ENCODE data around the gene IQGAP2.

Gene IQGAP2

GRCh38 chr5:76625087-76625815, 222.2 kb downstream of the IQGAP2 start:
- Mint-ChIP-seq H3K4me1 (ENCODE audit: low read depth) (peaks cover 13% of the 10 kb centered on the region), H3K9me3 (no peaks in the 10 kb centered on the region), H3K27me3 (ENCODE audit: low read depth) (no peaks in the 10 kb centered on the region), H3K27ac (no peak overlapping the region), H3K36me3 (ENCODE audit: low read depth) (peaks cover 33% of the 10 kb centered on the region), H3K4me3 (no peak overlapping the region)
- DNase-seq (ENCODE audit: low spot score): no peak

GRCh38 chr5:76626738-76627137, 223.7 kb downstream of the IQGAP2 start:
- Mint-ChIP-seq H3K27me3 (ENCODE audit: low read depth) (no peaks in the 10 kb centered on the region), H3K9me3 (no peaks in the 10 kb centered on the region), H3K27ac (peak overlapping the region; percentile 58), H3K4me1 (ENCODE audit: low read depth) (peaks cover 13% of the 10 kb centered on the region), H3K36me3 (ENCODE audit: low read depth) (peaks cover 35% of the 10 kb centered on the region), H3K4me3 (peak overlapping the region; percentile 21)
- no peak for DNase-seq (ENCODE audit: low spot score)

- H3K4me3 Mint-ChIP-seq: no peak overlapping the region
- DNase-seq (ENCODE audit: low spot score): no peak
- no peak overlapping the region for H3K27ac Mint-ChIP-seq
- H3K4me1 Mint-ChIP-seq (ENCODE audit: low read depth): peaks cover 9% of the 10 kb centered on the region
- H3K9me3 Mint-ChIP-seq: no peaks in the 10 kb centered on the region
- no peaks in the 10 kb centered on the region for H3K27me3 Mint-ChIP-seq (ENCODE audit: low read depth)
- H3K36me3 Mint-ChIP-seq (ENCODE audit: low read depth): peaks cover 47% of the 10 kb centered on the region
Observed at GRCh38 chr5:76634661-76635060, 231.6 kb downstream of the IQGAP2 start.

GRCh38 chr5:76637490-76637889, 234.4 kb downstream of the IQGAP2 start:
- Mint-ChIP-seq H3K27ac (no peak overlapping the region), H3K4me3 (no peak overlapping the region), H3K9me3 (no peaks in the 10 kb centered on the region), H3K27me3 (ENCODE audit: low read depth) (no peaks in the 10 kb centered on the region), H3K36me3 (ENCODE audit: low read depth) (peaks cover 48% of the 10 kb centered on the region), H3K4me1 (ENCODE audit: low read depth) (peaks cover 9% of the 10 kb centered on the region)
- DNase-seq (ENCODE audit: low spot score): no peak

- peaks cover 45% of the 10 kb centered on the region for H3K36me3 Mint-ChIP-seq (ENCODE audit: low read depth)
- DNase-seq (ENCODE audit: low spot score): no peak
- peak overlapping the region; percentile 17 for H3K27ac Mint-ChIP-seq
- no peaks in the 10 kb centered on the region for H3K9me3 Mint-ChIP-seq
- no peak overlapping the region for H3K4me3 Mint-ChIP-seq
- peaks cover 9% of the 10 kb centered on the region for H3K4me1 Mint-ChIP-seq (ENCODE audit: low read depth)
- no peaks in the 10 kb centered on the region for H3K27me3 Mint-ChIP-seq (ENCODE audit: low read depth)
Observed at GRCh38 chr5:76638479-76638878, 235.4 kb downstream of the IQGAP2 start.

- Mint-ChIP-seq H3K36me3 (ENCODE audit: low read depth) (peaks cover 41% of the 10 kb centered on the region), H3K9me3 (no peaks in the 10 kb centered on the region), H3K4me1 (ENCODE audit: low read depth) (peaks cover 9% of the 10 kb centered on the region), H3K27me3 (ENCODE audit: low read depth) (no peaks in the 10 kb centered on the region), H3K27ac (no peak overlapping the region), H3K4me3 (no peak overlapping the region)
- DNase-seq (ENCODE audit: low spot score): peak; percentile 33
Observed at GRCh38 chr5:76641514-76642120, 238.5 kb downstream of the IQGAP2 start.

GRCh38 chr5:76642390-76643040, 239.4 kb downstream of the IQGAP2 start:
- Mint-ChIP-seq H3K27ac (no peak overlapping the region), H3K27me3 (ENCODE audit: low read depth) (no peaks in the 10 kb centered on the region), H3K9me3 (peaks cover 4% of the 10 kb centered on the region), H3K4me1 (ENCODE audit: low read depth) (peaks cover 9% of the 10 kb centered on the region), H3K36me3 (ENCODE audit: low read depth) (peaks cover 40% of the 10 kb centered on the region), H3K4me3 (no peak overlapping the region)
- DNase-seq (ENCODE audit: low spot score): no peak

GRCh38 chr5:76643371-76643770, 240.3 kb downstream of the IQGAP2 start:
- Mint-ChIP-seq H3K36me3 (ENCODE audit: low read depth) (peaks cover 46% of the 10 kb centered on the region), H3K27ac (no peak overlapping the region)
- no peak for DNase-seq (ENCODE audit: low spot score)

GRCh38 chr5:76649140-76649539, 246.1 kb downstream of the IQGAP2 start:
- H3K27me3 Mint-ChIP-seq (ENCODE audit: low read depth): no peaks in the 10 kb centered on the region
- no peak overlapping the region for H3K4me3 Mint-ChIP-seq
- H3K9me3 Mint-ChIP-seq: peaks cover 29% of the 10 kb centered on the region
- H3K27ac Mint-ChIP-seq: no peak overlapping the region
- H3K36me3 Mint-ChIP-seq (ENCODE audit: low read depth): peaks cover 69% of the 10 kb centered on the region
- DNase-seq (ENCODE audit: low spot score): no peak
- no peaks in the 10 kb centered on the region for H3K4me1 Mint-ChIP-seq (ENCODE audit: low read depth)

More at GRCh38 chr5:76643371-76643770, 240.3 kb downstream of the IQGAP2 start:
- Mint-ChIP-seq H3K27me3 (ENCODE audit: low read depth) (no peaks in the 10 kb centered on the region), H3K4me3 (no peak overlapping the region), H3K9me3 (peaks cover 13% of the 10 kb centered on the region), H3K4me1 (ENCODE audit: low read depth) (peaks cover 5% of the 10 kb centered on the region)

GRCh38 chr5:76652809-76653414, 249.8 kb downstream of the IQGAP2 start:
- Mint-ChIP-seq H3K27me3 (ENCODE audit: low read depth) (no peaks in the 10 kb centered on the region), H3K36me3 (ENCODE audit: low read depth) (peaks cover 68% of the 10 kb centered on the region), H3K4me1 (ENCODE audit: low read depth) (no peaks in the 10 kb centered on the region), H3K9me3 (peaks cover 21% of the 10 kb centered on the region), H3K27ac (no peak overlapping the region), H3K4me3 (no peak overlapping the region)
- DNase-seq (ENCODE audit: low spot score): no peak

GRCh38 chr5:76657091-76657490, 254.0 kb downstream of the IQGAP2 start:
- Mint-ChIP-seq H3K36me3 (ENCODE audit: low read depth) (peaks cover 56% of the 10 kb centered on the region), H3K27me3 (ENCODE audit: low read depth) (no peaks in the 10 kb centered on the region), H3K4me3 (no peak overlapping the region), H3K27ac (no peak overlapping the region), H3K4me1 (ENCODE audit: low read depth) (no peaks in the 10 kb centered on the region), H3K9me3 (no peaks in the 10 kb centered on the region)
- no peak for DNase-seq (ENCODE audit: low spot score)

GRCh38 chr5:76657683-76658311, 254.7 kb downstream of the IQGAP2 start:
- Mint-ChIP-seq H3K36me3 (ENCODE audit: low read depth) (peaks cover 52% of the 10 kb centered on the region), H3K27me3 (ENCODE audit: low read depth) (no peaks in the 10 kb centered on the region), H3K4me1 (ENCODE audit: low read depth) (no peaks in the 10 kb centered on the region), H3K4me3 (no peak overlapping the region), H3K27ac (no peak overlapping the region), H3K9me3 (no peaks in the 10 kb centered on the region)
- DNase-seq (ENCODE audit: low spot score): no peak

GRCh38 chr5:76660360-76660759, 257.3 kb downstream of the IQGAP2 start:
- Mint-ChIP-seq H3K36me3 (ENCODE audit: low read depth) (peaks cover 40% of the 10 kb centered on the region), H3K27me3 (ENCODE audit: low read depth) (no peaks in the 10 kb centered on the region), H3K4me3 (no peak overlapping the region), H3K27ac (no peak overlapping the region), H3K4me1 (ENCODE audit: low read depth) (no peaks in the 10 kb centered on the region), H3K9me3 (no peaks in the 10 kb centered on the region)
- no peak for DNase-seq (ENCODE audit: low spot score)

GRCh38 chr5:76662521-76662920, 259.4 kb downstream of the IQGAP2 start:
- DNase-seq (ENCODE audit: low spot score): no peak
- Mint-ChIP-seq H3K4me1 (ENCODE audit: low read depth) (no peaks in the 10 kb centered on the region), H3K36me3 (ENCODE audit: low read depth) (peaks cover 39% of the 10 kb centered on the region), H3K27ac (no peak overlapping the region), H3K27me3 (ENCODE audit: low read depth) (no peaks in the 10 kb centered on the region), H3K9me3 (no peaks in the 10 kb centered on the region), H3K4me3 (no peak overlapping the region)

All from T-helper 2 cell treated with Interferon-gamma antibody and Interleukin-4, amounts not matched to agents 5 μg/mL and 100 μg/mL, for 36 hours (primary cell).